Right renal cortex interstitium (tissue), 3 donors: ENCODE results near the gene DENND5A. TPM values are rescaled to one million over a fixed set of nuclear protein-coding genes. Genes with fewer than 3 reads are reported as not detected.
"Not testable (repeated sequence)": the region's sequence is repeated elsewhere in the genome, so short reads cannot be mapped to it uniquely, and the experiment has no call there.

ENCODE experiments used
- DNase-seq, 3 donors: peaks; one replicate each; pipeline ENCODE4 v3.0.0-alpha.2; 2013; ENCODE audit warnings: low read depth in 3 of 3, low spot score in 2 of 3
- polyA plus RNA-seq, 3 donors: library from polyadenylated mRNA; unstranded; fragments of 120-200 nt; gene quantifications; one replicate each; pipeline ENCODE4 v1.2.1, GENCODE V29; 2013; ENCODE audit not compliant: insufficient read length in 3 of 3

DENND5A gene
- polyA plus RNA-seq, 3 donors, result 94.4 to 106 (median 97.8) TPM

- DNase-seq, result peak in 1 of 3 donors; percentile 21
These were observed 1.1 kb upstream of the DENND5A start for GRCh38 chr11:9266132-9266736.

- DNase-seq, result peak; percentile 61 to 65 (median 62)
These were observed 587 bp downstream of the DENND5A start for GRCh38 chr11:9264316-9265210.

GRCh38 chr11:9263840-9264315 is 1.3 kb downstream of the DENND5A start:
- DNase-seq, result peak in 1 of 3 donors; percentile 54

GRCh38 chr11:9260838-9261146 is 4.4 kb downstream of the DENND5A start:
- DNase-seq, result not testable (repeated sequence)

GRCh38 chr11:9259981-9260837 is 4.9 kb downstream of the DENND5A start:
- DNase-seq, result no peak

GRCh38 chr11:9258279-9258678 is 6.9 kb downstream of the DENND5A start:
- DNase-seq, result not testable (repeated sequence)

GRCh38 chr11:9254416-9254815 is 10.7 kb downstream of the DENND5A start:
- DNase-seq, result no peak

GRCh38 chr11:9253086-9253485 is 12.1 kb downstream of the DENND5A start:
- no peak for DNase-seq

GRCh38 chr11:9251311-9251710 is 13.8 kb downstream of the DENND5A start:
- DNase-seq, result no peak

- DNase-seq, result no peak
These were observed 15.0 kb downstream of the DENND5A start for GRCh38 chr11:9250139-9250582.

- DNase-seq, result no peak
These were observed 15.9 kb downstream of the DENND5A start for GRCh38 chr11:9249252-9249651.

- DNase-seq, result no peak
These were observed 17.3 kb downstream of the DENND5A start for GRCh38 chr11:9247863-9248262.

- not testable (repeated sequence) for DNase-seq
These were observed 28.9 kb downstream of the DENND5A start for GRCh38 chr11:9236242-9236641.

GRCh38 chr11:9232482-9232881 is 32.7 kb downstream of the DENND5A start:
- DNase-seq, result no peak

GRCh38 chr11:9231848-9232177 is 33.3 kb downstream of the DENND5A start:
- peak; percentile 31 to 46 (median 45) for DNase-seq

GRCh38 chr11:9230296-9230695 is 34.9 kb downstream of the DENND5A start:
- no peak for DNase-seq

- no peak for DNase-seq
These were observed 37.1 kb downstream of the DENND5A start for GRCh38 chr11:9228091-9228490.

- no peak for DNase-seq
These were observed 39.3 kb downstream of the DENND5A start for GRCh38 chr11:9225748-9226298.

GRCh38 chr11:9222654-9223053 is 42.5 kb downstream of the DENND5A start:
- DNase-seq, result no peak

- not testable (repeated sequence) for DNase-seq
These were observed 44.3 kb downstream of the DENND5A start for GRCh38 chr11:9220853-9221252.

GRCh38 chr11:9219572-9219971 is 45.6 kb downstream of the DENND5A start:
- no peak for DNase-seq
